Measurements from ENCODE around the gene PTPRM. TPM values are rescaled to one million over a fixed set of nuclear protein-coding genes. Genes with fewer than 3 reads are reported as not detected.

Gene PTPRM
- total and polyA plus RNA-seq, 2 of the 4 experiments (the other 2 are of a cell fraction), result 28.3 to 51.2 TPM

DNA sequence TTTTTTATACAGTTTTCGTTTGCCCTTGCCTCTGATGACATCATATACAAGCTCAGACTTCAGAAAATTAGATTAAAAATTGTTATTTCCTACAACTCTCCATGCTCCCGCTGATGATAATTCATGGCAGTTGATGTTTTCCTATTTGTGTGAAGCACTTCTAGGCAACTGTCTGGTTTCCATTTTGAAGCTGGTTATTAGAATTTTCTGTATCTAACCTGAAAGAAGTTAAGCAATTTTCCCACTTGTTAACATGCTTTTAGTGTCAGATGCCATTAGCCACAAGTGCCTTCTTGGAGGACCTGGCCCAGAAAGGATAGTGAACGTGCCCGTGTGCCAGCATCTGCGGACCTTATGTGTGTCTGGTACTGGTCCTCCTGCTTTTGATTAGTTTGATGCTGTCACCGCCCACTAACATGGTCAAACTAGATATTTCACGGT, 694.6 kb downstream of the PTPRM start:
- Histone ChIP-seq H3K27ac (ENCODE audit: insufficient read depth, low read length) (no peak overlapping the region), H2BK120ac (ENCODE audit: low read depth, low read length) (no peak overlapping the region), H3K27me3 (ENCODE audit: control insufficient read depth, insufficient read depth, low read length) (no peaks in the 10 kb centered on the region), H3K4me3 (ENCODE audit: insufficient read depth, low read depth, low read length) (no peak overlapping the region), H3K9me1 (ENCODE audit: insufficient read depth, low read length) (no peaks in the 10 kb centered on the region; the same call in 1 of the 2 replicates), H2AK5ac (ENCODE audit: low read depth, low read length) (no peak overlapping the region), H2BK20ac (ENCODE audit: low read depth, low read length) (no peak overlapping the region), H3K4ac (ENCODE audit: low read depth, low read length) (no peak overlapping the region), H3K9ac (ENCODE audit: low read depth, low read length) (no peak overlapping the region), H3K23ac (ENCODE audit: low read depth, low read length) (no peak overlapping the region), H3K56ac (ENCODE audit: extremely low read depth, insufficient read depth, low read length) (no peak overlapping the region), H4K8ac (ENCODE audit: low read depth in 2 of 2, low read length in 2 of 2) (no peak overlapping the region), H3K4me1 (ENCODE audit: control insufficient read depth, insufficient read depth, low read length) (peaks cover 8% of the 10 kb centered on the region), H4K5ac (ENCODE audit: low read depth, low read length) (no peak overlapping the region), H3K4me2 (ENCODE audit: low read depth, low read length) (no peak overlapping the region), H3K79me1 (ENCODE audit: low read depth in 1 of 2, low read length in 2 of 2) (no peaks in the 10 kb centered on the region), H3K9me3 (ENCODE audit: control insufficient read depth, insufficient read depth, low read length) (no peaks in the 10 kb centered on the region), H2AK9ac (replicated peaks; ENCODE audit: low read depth, low read length, poor library complexity) (no peak overlapping the region), H2BK5ac (ENCODE audit: low read depth, low read length, poor library complexity, severe bottlenecking) (no peak overlapping the region), H3K36me3 (ENCODE audit: control insufficient read depth, insufficient read depth, low read length) (peaks cover 1% of the 10 kb centered on the region; the same call in 1 of the 2 replicates), H4K91ac (ENCODE audit: insufficient read depth, low read depth, low read length) (no peak overlapping the region), H2AFZ (replicated peaks; ENCODE audit: low read length, poor library complexity) (no peak overlapping the region), H2BK15ac (ENCODE audit: low read depth, low read length) (no peak overlapping the region), H4K20me1 (ENCODE audit: insufficient read depth, low read length) (no peaks in the 10 kb centered on the region), H3K14ac (replicated peaks; ENCODE audit: low read depth, low read length) (no peak overlapping the region), H3K18ac (ENCODE audit: low read depth, low read length) (no peak overlapping the region)
- 80% methylated on average over 1 of the region's 7 CpGs; no CpG with 5 or more reads in 1 of the 2 experiments for WGBS, 2 experiments (ENCODE audit: extremely low coverage in 2 of 2, insufficient read length in 1 of 2)
- POLR2A ChIA-PET (ENCODE audit: unreplicated experiment), result no interaction called here
- BruUV-seq (replicated peaks), result no TSS peak
- in situ Hi-C loops (cut with MboI; ENCODE audit: low sequenced_read_pairs) (no loop called here), intact Hi-C loops (cut with micrococcal nuclease) (no loop called here), dilution Hi-C loops (cut with HindIII; ENCODE audit: low sequenced_read_pairs, unreplicated experiment) (no loop called here)
- TF ChIP-seq RCOR1 (IDR thresholded peaks at IDR 0.05; ENCODE audit: insufficient replicate concordance, low read length), result no peak
- TF ChIP-seq BHLHE40 (IDR thresholded peaks at IDR 0.05; ENCODE audit: low read depth, low read length), result no peak
- TF ChIP-seq, protein P1, sequence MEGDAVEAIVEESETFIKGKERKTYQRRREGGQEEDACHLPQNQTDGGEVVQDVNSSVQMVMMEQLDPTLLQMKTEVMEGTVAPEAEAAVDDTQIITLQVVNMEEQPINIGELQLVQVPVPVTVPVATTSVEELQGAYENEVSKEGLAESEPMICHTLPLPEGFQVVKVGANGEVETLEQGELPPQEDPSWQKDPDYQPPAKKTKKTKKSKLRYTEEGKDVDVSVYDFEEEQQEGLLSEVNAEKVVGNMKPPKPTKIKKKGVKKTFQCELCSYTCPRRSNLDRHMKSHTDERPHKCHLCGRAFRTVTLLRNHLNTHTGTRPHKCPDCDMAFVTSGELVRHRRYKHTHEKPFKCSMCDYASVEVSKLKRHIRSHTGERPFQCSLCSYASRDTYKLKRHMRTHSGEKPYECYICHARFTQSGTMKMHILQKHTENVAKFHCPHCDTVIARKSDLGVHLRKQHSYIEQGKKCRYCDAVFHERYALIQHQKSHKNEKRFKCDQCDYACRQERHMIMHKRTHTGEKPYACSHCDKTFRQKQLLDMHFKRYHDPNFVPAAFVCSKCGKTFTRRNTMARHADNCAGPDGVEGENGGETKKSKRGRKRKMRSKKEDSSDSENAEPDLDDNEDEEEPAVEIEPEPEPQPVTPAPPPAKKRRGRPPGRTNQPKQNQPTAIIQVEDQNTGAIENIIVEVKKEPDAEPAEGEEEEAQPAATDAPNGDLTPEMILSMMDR (conservative IDR thresholded peaks at IDR 0.05; ENCODE audit: low read depth, low read length), result no peak
- TF ChIP-seq MXI1 (IDR thresholded peaks at IDR 0.05; ENCODE audit: borderline replicate concordance, low read depth, low read length), result no peak
- TF ChIP-seq CEBPB (IDR thresholded peaks at IDR 0.05; ENCODE audit: low read depth, low read length), result no peak
- no peak for TF ChIP-seq MAFK (IDR thresholded peaks at IDR 0.05; ENCODE audit: low read depth, low read length)
- TF ChIP-seq POLR2A (IDR thresholded peaks at IDR 0.05; ENCODE audit: low read depth, low read length), result no peak
- TF ChIP-seq NFE2L2 (IDR thresholded peaks at IDR 0.05; ENCODE audit: low read depth, low read length), result no peak
- ATAC-seq (ENCODE audit: low read depth) (no peak), DNase-seq (no peak)
- CTCF ChIA-PET, result no interaction called here
